ENCODE measurements around the gene MAPK14.
"Not testable (repeated sequence)": the region's sequence is repeated elsewhere in the genome, so short reads cannot be mapped to it uniquely, and the experiment has no call there.

Gene MAPK14

GRCh38 chr6:36075656-36076055 is 48.0 kb downstream of the MAPK14 start:
- ChIA-PET POLR2A (ENCODE audit: low non-redundant PET) (no interaction called here), CTCF (no interaction called here)
- 0 out of 2 replicates have a peak, but pooled peaks have one; percentile 7 for TF ChIP-seq CTCF (conservative IDR thresholded peaks at IDR 0.05; ENCODE audit: low read depth)
- DNase-seq (ENCODE audit: low spot score), result peak; percentile 28
- H3K27ac ChIP-seq, result no peak overlapping the region

GRCh38 chr6:36076178-36077063 is 48.8 kb downstream of the MAPK14 start:
- TF ChIP-seq CTCF (conservative IDR thresholded peaks at IDR 0.05; ENCODE audit: low read depth), result no peak
- no peak overlapping the region for H3K27ac ChIP-seq
- POLR2A ChIA-PET (ENCODE audit: low non-redundant PET), result no interaction called here
- CTCF ChIA-PET, result interaction anchor here (0.6 to 1.2 kb wide), 2 partner anchors 18 to 30 kb away, joined by 3 to 5 read pairs; no protein-coding TSS in a partner anchor
- DNase-seq (ENCODE audit: low spot score), result no peak

- TF ChIP-seq CTCF (conservative IDR thresholded peaks at IDR 0.05; ENCODE audit: low read depth), result no peak
- POLR2A ChIA-PET (ENCODE audit: low non-redundant PET), result no interaction called here
- DNase-seq (ENCODE audit: low spot score), result no peak
- CTCF ChIA-PET, result interaction anchor here (1.1 kb wide), 1 partner anchor 17 kb away, joined by 3 read pairs; no protein-coding TSS in a partner anchor
- H3K27ac ChIP-seq, result no peak overlapping the region
Observed at GRCh38 chr6:36078159-36078558, 50.6 kb downstream of the MAPK14 start.

- no peak for TF ChIP-seq CTCF (conservative IDR thresholded peaks at IDR 0.05; ENCODE audit: low read depth)
- CTCF ChIA-PET, result interaction anchor here (0.6 kb wide), 1 partner anchor 463 kb away, joined by 5 read pairs; no protein-coding TSS in a partner anchor
- no peak overlapping the region for H3K27ac ChIP-seq
- POLR2A ChIA-PET (ENCODE audit: low non-redundant PET), result no interaction called here
- DNase-seq (ENCODE audit: low spot score), result no peak
Observed at GRCh38 chr6:36079601-36080000, 52.0 kb downstream of the MAPK14 start.

- no peak for TF ChIP-seq CTCF (conservative IDR thresholded peaks at IDR 0.05; ENCODE audit: low read depth)
- CTCF ChIA-PET, result interaction anchor here (0.6 kb wide), 2 partner anchors 43 to 55 kb away, joined by 3 to 4 read pairs; partner anchors contain the start of gene MAPK14
- no peak overlapping the region for H3K27ac ChIP-seq
- POLR2A ChIA-PET (ENCODE audit: low non-redundant PET), result no interaction called here
- no peak for DNase-seq (ENCODE audit: low spot score)
Observed at GRCh38 chr6:36082318-36082717, 54.7 kb downstream of the MAPK14 start.

GRCh38 chr6:36083446-36083845 is 55.8 kb downstream of the MAPK14 start:
- TF ChIP-seq CTCF (conservative IDR thresholded peaks at IDR 0.05; ENCODE audit: low read depth), result no peak
- ChIA-PET CTCF (no interaction called here), POLR2A (ENCODE audit: low non-redundant PET) (no interaction called here)
- no peak overlapping the region for H3K27ac ChIP-seq
- no peak for DNase-seq (ENCODE audit: low spot score)

- H3K27ac ChIP-seq; CTCF ChIA-PET; POLR2A ChIA-PET (ENCODE audit: low non-redundant PET); DNase-seq (ENCODE audit: low spot score): not testable (repeated sequence)
Observed at GRCh38 chr6:36088204-36088603, 60.6 kb downstream of the MAPK14 start.
